Sigmoid colon (tissue), 7 donors: Measurements from ENCODE around the gene TRIM63. TPM values are rescaled to one million over a fixed set of nuclear protein-coding genes. Genes with fewer than 3 reads are reported as not detected.

Source experiments
- DNase-seq: peaks from one replicate; pipeline ENCODE4 v3.0.0-alpha.2; 2019
- H3K27ac ChIP-seq, 4 donors: fragments of 200-600 bp; sonication (generic); one replicate each; pipeline ENCODE4 v1.5.1; 2016 to 2019; ENCODE audit warnings: mild to moderate bottlenecking in 1 of 4
- H3K27me3 ChIP-seq, 3 donors: fragments of 200-600 bp; sonication (generic); one replicate each; pipeline ENCODE4 v1.5.1; 2019; ENCODE audit warnings: mild to moderate bottlenecking in 1 of 3
- H3K36me3 ChIP-seq, 4 donors: fragments of 200-600 bp; sonication (generic); one replicate each; pipeline ENCODE4 v1.5.1; 2016 to 2019
- H3K4me1 ChIP-seq, 4 donors: fragments of 200-600 bp; sonication (generic); one replicate each; pipeline ENCODE4 v1.5.1; 2017 to 2019
- H3K4me3 ChIP-seq, 4 donors: fragments of 200-600 bp; sonication (generic); one replicate each; pipeline ENCODE4 v1.5.1; 2017 to 2019; ENCODE audit warnings: mild to moderate bottlenecking in 2 of 4, moderate library complexity in 1 of 4
- H3K9me3 ChIP-seq, 4 donors: fragments of 200-600 bp in 3 of 4; sonication (generic) in 3 of 4; one replicate each; pipeline versions ENCODE4 v1.5.1 to v1.6.1; 2013 to 2019
- CTCF ChIP-seq, 4 experiments: fragments of 450-650 bp in 3 of 4; fragments of 200-600 bp in 1 of 4; IDR thresholded peaks; one replicate each; pipeline ENCODE4 v1.5.1; 2016 to 2019; ENCODE audit warnings: antibody characterized with exemption in 4 of 4, mild to moderate bottlenecking in 3 of 4, moderate library complexity in 2 of 4
- EP300 ChIP-seq, 4 donors: sonication (generic); formaldehyde crosslinking; IDR thresholded peaks; one replicate each; pipeline ENCODE4 v1.6.1; 2017; ENCODE audit warnings: antibody characterized with exemption in 4 of 4
- POLR2A ChIP-seq, 2 donors: fragments of 450-650 bp; IDR thresholded peaks; one replicate each; pipeline ENCODE4 v1.6.1; 2016; ENCODE audit warnings: antibody characterized with exemption in 2 of 2, mild to moderate bottlenecking in 2 of 2, moderate library complexity in 2 of 2
- POLR2AphosphoS5 ChIP-seq, 4 donors: sonication (generic); formaldehyde crosslinking; IDR thresholded peaks; one replicate each; pipeline ENCODE4 v1.6.1; 2017; ENCODE audit warnings: antibody characterized with exemption in 4 of 4
- WGBS, 2 donors: extraction: QIAGEN DNeasy Blood & Tissue Kit; methylation state at CpG; one replicate each; pipeline ENCODE4 v1.1.7; 2013; 5-methylcytosine and 5-hydroxymethylcytosine counted together
- intact Hi-C: fragments of 100-400 bp; cut with DNase I; formaldehyde crosslinking; loops from one replicate; pipeline ENCODE4 v1.15.1; 2023
- polyA plus RNA-seq, 3 donors: library from polyadenylated mRNA; stranded (reverse); fragments of 200-250 nt; gene quantifications; one replicate each; pipeline ENCODE4 v1.2.3, GENCODE V29; 2013
- small RNA-seq, 3 donors: library from RNA; depleted of rRNA; stranded (forward); fragments of <200 nt; gene quantifications; one replicate each; pipeline ENCODE3, GENCODE V24; 2016
- total RNA-seq, 4 donors: library from RNA; depleted of rRNA; stranded (reverse); fragments of >200 nt; gene quantifications; one replicate each; pipeline ENCODE4 v1.1.0, GENCODE V29; 2016
- donor health status: healthy with polysubstance abuse.
- donor health status: Bipolar disorder and iron deficiency.
- donor health status: healthy.

The TRIM63 gene
- total and polyA plus RNA-seq, 7 donors = 0.35 to 2.1 (median 0.81) TPM; not detected in 2

- peaks cover 0 to 2% (median under 1%) of the 10 kb centered on the region in 4 donors for H3K4me1 ChIP-seq
- intact Hi-C loops = no loop called here
- no peaks in the 10 kb centered on the region for H3K9me3 ChIP-seq
- TF ChIP-seq CTCF (IDR thresholded peaks at IDR 0.05) = no peak
- no peak for TF ChIP-seq EP300 (IDR thresholded peaks at IDR 0.05)
- TF ChIP-seq POLR2AphosphoS5 (IDR thresholded peaks at IDR 0.05) = no peak
- TF ChIP-seq POLR2A (IDR thresholded peaks at IDR 0.05) = no peak
- no peaks in the 10 kb centered on the region for H3K27me3 ChIP-seq
- H3K36me3 ChIP-seq = no peaks in the 10 kb centered on the region
- no peak overlapping the region for H3K27ac ChIP-seq
- no peak for DNase-seq
- no peak overlapping the region for H3K4me3 ChIP-seq
- 65 to 81% methylated on average over 2 of the region's 2 CpGs for whole genome bisulfite sequencing, 2 donors
Measured at GRCh38 chr1:26003756-26004155, 63.7 kb downstream of the TRIM63 start.

GRCh38 chr1:26003262-26003661, 64.2 kb downstream of the TRIM63 start:
- H3K27ac ChIP-seq = no peak overlapping the region
- intact Hi-C loops = no loop called here
- no peaks in the 10 kb centered on the region for H3K9me3 ChIP-seq
- TF ChIP-seq POLR2A (IDR thresholded peaks at IDR 0.05) (no peak), CTCF (IDR thresholded peaks at IDR 0.05) (no peak), EP300 (IDR thresholded peaks at IDR 0.05) (no peak)
- no peak overlapping the region for H3K4me3 ChIP-seq
- H3K36me3 ChIP-seq = no peaks in the 10 kb centered on the region
- no peaks in the 10 kb centered on the region for H3K27me3 ChIP-seq
- whole genome bisulfite sequencing, 2 donors = 79 to 93% methylated on average over 4 of the region's 4 CpGs
- DNase-seq = no peak
- H3K4me1 ChIP-seq = peaks cover 0 to 7% (median 5%) of the 10 kb centered on the region in 4 donors

Small RNA genes within 50 kb of the gene (small RNA-seq; reads per million reads assigned to genes)
- gene RF00283 = 0 reads per million in 3 donors
- gene RF00492 = 0 reads per million in 3 donors

Other genes starting within 250 kb of the TRIM63 start
- gene MTFR1L, start 247.7 kb downstream of the TRIM63 start, total RNA-seq = 100 to 1,000 TPM; 106 to 150 (median 121) TPM
- gene MTFR1L, start 247.7 kb downstream of the TRIM63 start, polyA plus RNA-seq = 10 to 100 TPM; 26.1 to 38.4 (median 36.1) TPM
- not detected for gene AUNIP, start 208.2 kb downstream of the TRIM63 start, total RNA-seq
- 1 to 10 TPM in 1 of 3 donors, under 1 TPM in 1, not detected in 1; 0.46 to 1.9 TPM for gene AUNIP, start 208.2 kb downstream of the TRIM63 start, polyA plus RNA-seq
- 1 to 10 TPM; 4.3 to 9.4 (median 6.4) TPM for gene PAQR7, start 191.9 kb downstream of the TRIM63 start, total RNA-seq
- 1 to 10 TPM in 2 of 3 donors, under 1 TPM in 1; 0.92 to 3.0 (median 1.2) TPM for gene PAQR7, start 191.9 kb downstream of the TRIM63 start, polyA plus RNA-seq
- gene STMN1, start 161.2 kb downstream of the TRIM63 start, total RNA-seq = 10 to 100 TPM; 30.7 to 37.5 (median 36.3) TPM
- 100 to 1,000 TPM in 1 of 3 donors, 10 to 100 TPM in 2; 61.3 to 175 (median 97.1) TPM for gene STMN1, start 161.2 kb downstream of the TRIM63 start, polyA plus RNA-seq
- gene PAFAH2, start 69.6 kb downstream of the TRIM63 start, total RNA-seq = 10 to 100 TPM in 2 of 4 donors, 1 to 10 TPM in 2; 6.7 to 12.2 (median 9.8) TPM
- 10 to 100 TPM; 19.2 to 36.1 (median 19.3) TPM for gene PAFAH2, start 69.6 kb downstream of the TRIM63 start, polyA plus RNA-seq
- 1 to 10 TPM in 3 of 4 donors, under 1 TPM in 1; 0.99 to 1.5 (median 1.1) TPM for gene EXTL1, start 45.9 kb downstream of the TRIM63 start, total RNA-seq
- under 1 TPM in 2 of 3 donors, not detected in 1; under 0.01 to 0.39 TPM for gene EXTL1, start 45.9 kb downstream of the TRIM63 start, polyA plus RNA-seq
- gene SLC30A2, start 21.5 kb downstream of the TRIM63 start, total RNA-seq = under 1 TPM in 1 of 4 donors, not detected in 3; 0.16 TPM
- under 1 TPM in 2 of 3 donors, not detected in 1; 0.07 to 0.92 TPM for gene SLC30A2, start 21.5 kb downstream of the TRIM63 start, polyA plus RNA-seq
- 10 to 100 TPM in 1 of 4 donors, 1 to 10 TPM in 3; 4.2 to 15.7 (median 6.6) TPM for gene PDIK1L, start 44.2 kb upstream of the TRIM63 start, total RNA-seq
- gene PDIK1L, start 44.2 kb upstream of the TRIM63 start, polyA plus RNA-seq = 1 to 10 TPM; 4.6 to 5.4 (median 5.0) TPM
- 1 to 10 TPM; 1.1 to 4.2 (median 2.2) TPM for gene FAM110D, start 91.4 kb upstream of the TRIM63 start, total RNA-seq
- gene FAM110D, start 91.4 kb upstream of the TRIM63 start, polyA plus RNA-seq = 1 to 10 TPM in 1 of 3 donors, under 1 TPM in 1, not detected in 1; 0.60 to 1.1 TPM
- gene C1orf232, start 101.3 kb upstream of the TRIM63 start, total RNA-seq = not detected
- not detected for gene C1orf232, start 101.3 kb upstream of the TRIM63 start, polyA plus RNA-seq
- gene ZNF593, start 102.3 kb upstream of the TRIM63 start, total RNA-seq = 10 to 100 TPM; 16.3 to 37.2 (median 32.1) TPM
- gene ZNF593, start 102.3 kb upstream of the TRIM63 start, polyA plus RNA-seq = 100 to 1,000 TPM in 1 of 3 donors, 10 to 100 TPM in 2; 38.4 to 114 (median 61.3) TPM
- gene ZNF593OS, start 104.2 kb upstream of the TRIM63 start, total RNA-seq = not detected
- gene ZNF593OS, start 104.2 kb upstream of the TRIM63 start, polyA plus RNA-seq = under 1 TPM in 1 of 3 donors, not detected in 2; 0.13 TPM
- 1 to 10 TPM in 2 of 4 donors, under 1 TPM in 1, not detected in 1; 0.82 to 4.7 (median 1.8) TPM for gene CNKSR1, start 109.9 kb upstream of the TRIM63 start, total RNA-seq
- 10 to 100 TPM; 13.8 to 29.0 (median 16.0) TPM for gene CNKSR1, start 109.9 kb upstream of the TRIM63 start, polyA plus RNA-seq
- gene CATSPER4, start 123.0 kb upstream of the TRIM63 start, total RNA-seq = not detected
- under 1 TPM in 1 of 3 donors, not detected in 2; 0.04 TPM for gene CATSPER4, start 123.0 kb upstream of the TRIM63 start, polyA plus RNA-seq
- gene CEP85, start 166.6 kb upstream of the TRIM63 start, total RNA-seq = 1 to 10 TPM; 1.9 to 5.4 (median 3.3) TPM
- 10 to 100 TPM in 1 of 3 donors, 1 to 10 TPM in 2; 2.4 to 12.9 (median 9.7) TPM for gene CEP85, start 166.6 kb upstream of the TRIM63 start, polyA plus RNA-seq
- 10 to 100 TPM; 32.9 to 41.5 (median 37.6) TPM for gene SH3BGRL3, start 212.5 kb upstream of the TRIM63 start, total RNA-seq
- 100 to 1,000 TPM; 303 to 575 (median 543) TPM for gene SH3BGRL3, start 212.5 kb upstream of the TRIM63 start, polyA plus RNA-seq
- gene UBXN11, start 239.0 kb upstream of the TRIM63 start, total RNA-seq = 10 to 100 TPM in 3 of 4 donors, 1 to 10 TPM in 1; 9.8 to 17.7 (median 13.1) TPM
- gene UBXN11, start 239.0 kb upstream of the TRIM63 start, polyA plus RNA-seq = 10 to 100 TPM in 1 of 3 donors, 1 to 10 TPM in 2; 3.0 to 22.7 (median 4.2) TPM